Stimulated activated CD8-positive, alpha-beta memory T cell treated with anti-CD3 and anti-CD28 coated beads, Interleukin-15, amount 100 ng/mL, for 24 hours (primary cell): Measurements from ENCODE around the gene SRGAP3.

Experiments used
- DNase-seq: peaks from one replicate; pipeline ENCODE4 v3.0.0-alpha.2; 2020; ENCODE audit warnings: low read depth

Gene SRGAP3

DNA sequence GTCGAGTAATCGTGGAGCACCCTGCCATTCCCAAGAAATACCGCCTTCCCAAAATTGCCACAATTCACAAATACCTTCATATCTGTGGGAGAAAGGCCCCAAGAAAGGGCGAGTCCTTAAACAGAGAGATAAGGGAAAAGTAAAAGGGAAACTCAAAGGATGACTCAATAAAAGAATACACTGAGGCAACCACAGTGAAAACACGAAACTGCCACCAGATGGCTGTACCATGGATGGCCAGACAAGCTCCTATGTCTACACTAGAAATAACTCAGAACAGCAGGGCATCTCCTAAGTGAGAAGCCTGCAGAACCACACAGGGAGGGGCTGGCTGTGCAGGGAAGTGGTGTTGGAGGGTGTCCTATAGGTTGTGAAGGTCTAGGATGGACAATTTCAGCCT, 25.0 kb downstream of the SRGAP3 start:
- no peak for DNase-seq

DNA sequence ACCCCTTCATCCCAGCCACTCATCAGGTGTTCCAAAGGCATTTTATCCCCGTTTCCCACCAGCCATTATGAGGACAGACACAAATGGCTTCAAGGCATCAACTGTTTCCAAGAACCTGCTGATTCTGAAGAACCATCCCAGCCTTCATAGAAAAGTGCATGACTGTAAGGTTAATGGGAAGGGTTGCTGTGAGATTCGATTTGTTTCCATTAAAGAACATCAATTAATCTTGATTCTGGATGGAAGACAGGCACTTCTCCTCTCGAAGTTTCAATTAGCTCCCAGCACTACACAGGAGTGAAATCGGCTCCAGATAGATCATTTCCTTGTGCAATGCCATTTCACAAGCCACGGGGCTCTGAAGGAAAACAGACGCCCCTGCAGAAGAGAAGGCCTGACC, 25.8 kb downstream of the SRGAP3 start:
- no peak for DNase-seq

DNA sequence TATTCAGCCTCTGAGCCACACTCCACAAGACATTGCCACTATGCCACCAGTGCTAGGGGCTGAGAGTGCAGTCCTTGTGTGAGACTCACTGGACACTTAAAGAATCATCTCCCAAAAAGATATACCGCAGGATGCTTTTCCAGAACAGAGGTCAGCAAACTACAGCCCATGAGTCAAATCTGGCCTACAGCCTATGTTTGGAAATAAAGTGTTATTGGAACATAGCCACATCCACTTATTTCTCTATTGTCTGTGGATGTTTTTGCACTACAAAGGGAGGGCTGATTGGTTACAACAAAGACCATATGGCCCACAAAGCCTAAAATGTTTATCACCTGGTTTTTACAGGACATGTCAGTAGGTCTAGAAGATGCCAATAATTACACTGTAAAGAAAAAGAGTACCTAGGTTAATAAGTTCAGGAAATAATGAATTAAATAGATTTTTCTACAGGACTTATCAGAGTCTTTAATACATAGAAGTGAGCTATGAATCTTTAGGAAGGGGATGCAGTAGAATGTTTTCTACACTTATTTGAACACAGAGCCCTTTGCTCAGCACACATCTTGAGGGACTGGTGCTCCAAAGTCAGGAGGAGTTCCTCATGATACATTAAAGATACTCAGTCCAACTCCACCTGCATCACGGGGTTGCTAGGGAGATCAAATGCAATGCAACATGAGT, 26.3 kb downstream of the SRGAP3 start:
- DNase-seq, result no peak

DNA sequence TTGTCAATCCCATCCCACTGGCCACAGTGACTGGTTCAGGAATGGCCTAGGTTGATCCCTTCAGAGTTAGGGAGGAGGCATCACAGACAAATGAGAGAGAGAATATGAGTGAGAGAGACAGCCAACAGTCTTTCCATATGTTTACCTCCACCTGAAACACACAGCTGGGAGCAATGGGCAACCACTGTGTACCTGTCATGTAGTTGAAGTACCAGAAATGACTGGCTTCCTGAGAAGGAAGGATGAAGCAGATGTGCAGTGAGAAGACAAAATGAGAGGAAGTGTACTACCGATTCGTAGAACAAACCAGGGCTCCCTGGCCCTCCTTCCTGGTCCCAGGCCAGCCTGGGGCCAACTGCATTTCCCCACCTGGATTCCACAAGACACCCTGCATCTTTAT, 27.4 kb downstream of the SRGAP3 start:
- no peak for DNase-seq

DNA sequence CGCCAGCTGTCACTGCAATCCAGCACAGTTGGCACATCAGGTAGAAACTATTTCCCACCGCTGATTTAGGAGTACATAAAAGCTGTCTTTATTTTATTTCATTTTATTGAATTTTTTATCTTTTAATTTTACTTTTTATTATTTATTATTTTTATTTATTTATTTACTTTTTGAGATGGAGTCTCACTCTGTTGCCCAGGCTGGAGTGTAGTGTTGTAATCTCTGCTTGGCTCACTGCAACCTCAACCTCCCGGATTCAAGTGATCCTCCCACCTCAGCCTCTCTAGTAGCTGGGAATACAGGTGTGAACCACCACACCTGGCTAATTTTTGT, 31.0 kb downstream of the SRGAP3 start:
- no peak for DNase-seq

DNA sequence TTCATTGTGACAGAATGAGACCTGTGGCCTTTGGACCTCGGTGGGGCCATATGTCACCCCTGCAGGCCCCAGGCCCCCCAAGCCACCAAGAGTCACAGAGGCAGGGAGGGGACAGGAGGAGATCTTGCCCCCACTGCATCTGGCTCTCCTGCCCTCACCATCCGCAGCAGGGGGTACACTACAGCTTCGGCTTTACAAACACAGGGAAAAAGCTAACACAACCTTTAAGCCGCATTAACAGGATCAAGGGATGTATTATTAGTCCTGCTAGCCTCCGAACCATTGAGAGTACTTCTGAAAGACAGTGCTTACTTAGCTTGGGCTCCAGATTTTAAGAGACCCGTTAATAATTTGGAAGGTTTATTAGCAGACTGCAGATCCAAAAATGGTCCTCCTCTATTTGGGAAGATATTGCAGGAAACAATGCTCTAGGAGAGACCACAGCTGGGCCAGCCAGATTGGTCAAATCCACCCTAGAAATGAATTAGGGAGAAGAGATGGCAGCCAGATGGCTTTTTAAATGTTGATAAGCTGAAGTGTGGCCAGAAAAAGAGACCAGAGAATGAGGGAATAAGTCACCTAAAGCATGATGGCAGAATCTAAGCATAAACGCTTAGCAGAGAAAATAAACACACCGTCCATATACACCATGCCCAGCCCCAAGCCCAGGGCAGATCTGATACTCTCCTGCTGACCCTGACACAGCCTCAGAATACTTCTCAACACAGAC, 31.5 kb downstream of the SRGAP3 start:
- no peak for DNase-seq

DNA sequence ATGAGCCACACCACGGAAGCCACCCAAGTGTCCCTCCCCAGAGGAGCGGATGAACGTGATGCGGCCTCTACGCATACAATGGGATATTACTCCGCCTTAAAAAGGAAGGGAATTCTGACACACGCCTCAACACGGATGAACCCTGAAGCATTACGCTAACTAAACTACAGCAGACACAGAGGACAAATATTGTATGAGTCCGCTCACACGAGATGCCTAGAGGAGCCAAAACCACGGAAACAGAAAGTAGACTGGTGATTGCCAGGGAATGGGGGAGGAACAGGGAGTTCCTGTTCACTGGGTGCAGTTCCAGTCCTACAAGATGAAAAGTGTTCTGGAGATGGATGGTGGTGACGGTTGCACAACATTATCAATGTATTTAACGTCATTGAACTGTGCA, 32.7 kb downstream of the SRGAP3 start:
- no peak for DNase-seq

DNA sequence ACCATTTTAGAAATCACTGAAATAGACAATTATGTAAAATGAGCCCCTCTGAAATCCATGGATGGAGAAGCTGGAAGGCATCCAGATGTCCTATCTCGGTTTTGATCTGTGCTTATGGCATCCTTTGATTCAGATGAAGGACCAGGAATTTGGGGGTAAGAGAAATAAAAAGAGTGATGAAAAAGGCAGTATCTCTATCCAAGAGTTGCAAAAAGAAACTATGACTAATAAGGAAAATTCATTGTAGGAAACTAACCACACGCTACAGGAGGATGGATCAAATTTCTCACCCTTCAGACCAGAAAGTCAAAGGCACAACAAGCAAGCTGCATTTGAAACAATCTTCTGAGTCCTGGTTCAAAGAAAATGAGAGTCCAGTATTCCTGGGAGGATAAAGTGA, 34.8 kb downstream of the SRGAP3 start:
- no peak for DNase-seq

DNA sequence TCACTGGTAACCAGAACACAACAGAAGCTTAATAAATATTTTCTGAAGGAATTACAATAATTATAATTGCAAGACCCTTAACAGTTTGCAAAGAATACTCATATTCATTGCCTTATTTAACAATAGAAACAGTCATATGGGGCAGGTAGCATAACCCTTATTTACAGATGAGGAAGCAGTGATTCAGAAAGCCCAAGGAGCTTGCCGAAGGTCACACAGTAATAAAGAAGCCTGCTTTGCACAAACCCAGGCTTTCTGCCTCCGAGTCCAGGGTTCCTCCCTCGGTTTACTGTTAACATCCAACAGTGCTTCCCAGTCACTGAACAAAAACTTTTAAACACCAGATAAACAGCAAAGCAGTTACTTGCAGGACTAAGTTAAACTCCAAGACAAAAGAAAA, 35.3 kb downstream of the SRGAP3 start:
- DNase-seq, result no peak

DNA sequence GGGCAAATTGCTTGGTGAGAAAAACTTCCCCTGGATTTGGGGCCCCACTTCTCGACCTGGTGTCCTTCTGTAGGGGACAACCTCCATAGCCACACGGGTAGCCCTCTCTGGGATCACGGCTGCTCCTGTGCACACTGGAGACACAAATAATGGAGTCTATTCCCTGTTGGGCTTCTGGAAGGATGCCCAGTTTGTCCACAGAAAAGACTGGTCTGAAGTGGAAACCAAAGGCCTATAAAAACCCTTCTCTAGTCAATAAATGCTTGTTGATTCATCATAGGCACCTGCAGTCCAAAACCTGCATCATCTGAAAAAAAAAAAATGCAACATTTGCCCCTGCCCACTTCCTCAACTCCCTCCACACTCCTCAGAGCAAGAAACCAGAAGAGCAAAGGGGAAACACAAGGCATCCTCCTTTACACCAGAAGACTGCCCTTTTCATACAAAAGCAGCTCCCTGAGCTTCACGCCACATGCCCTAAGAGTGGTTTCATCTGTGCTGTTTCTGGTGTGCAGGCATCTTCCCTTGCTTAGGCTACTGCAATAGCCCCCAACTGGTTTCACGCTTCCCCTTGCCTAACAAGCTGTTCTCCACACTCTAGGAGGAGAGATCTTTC, 36.3 kb downstream of the SRGAP3 start:
- no peak for DNase-seq

DNA sequence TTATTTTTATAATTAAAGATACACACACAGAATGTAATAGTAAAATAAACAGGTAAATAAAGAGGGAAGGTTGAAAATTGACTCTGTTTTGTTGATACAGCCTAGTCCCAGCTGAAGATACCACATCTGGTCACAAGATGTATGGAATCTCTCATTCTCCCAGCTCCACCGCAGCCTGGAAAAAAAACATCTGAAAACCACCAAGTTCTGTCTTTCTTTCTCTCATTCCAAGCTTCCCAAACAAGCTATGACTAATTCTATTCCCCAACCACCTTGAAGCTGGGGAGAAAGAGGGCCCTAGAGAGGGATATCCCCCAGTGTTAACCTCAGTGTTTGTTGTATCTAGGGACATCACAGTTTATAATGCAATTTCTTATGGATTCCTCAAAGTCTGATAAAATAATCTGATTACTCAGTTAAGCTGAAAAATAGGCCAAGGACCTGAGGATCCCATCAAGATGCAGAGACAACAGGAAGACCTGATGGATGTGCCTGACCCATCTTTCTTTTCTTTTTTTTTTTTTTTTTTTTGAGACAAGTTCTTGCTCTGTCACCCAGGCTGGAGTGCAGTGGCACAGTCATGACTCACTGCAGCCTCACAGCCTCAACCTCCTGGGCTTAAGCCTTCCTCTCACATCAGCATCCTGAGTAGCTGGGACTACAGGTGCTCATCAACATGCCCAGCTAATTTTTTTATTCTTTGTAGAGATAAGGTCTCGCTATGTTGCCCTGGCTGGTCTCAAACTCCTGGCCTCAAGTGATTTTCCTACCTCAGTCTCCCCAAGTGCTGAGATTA, 38.1 kb downstream of the SRGAP3 start:
- no peak for DNase-seq

DNA sequence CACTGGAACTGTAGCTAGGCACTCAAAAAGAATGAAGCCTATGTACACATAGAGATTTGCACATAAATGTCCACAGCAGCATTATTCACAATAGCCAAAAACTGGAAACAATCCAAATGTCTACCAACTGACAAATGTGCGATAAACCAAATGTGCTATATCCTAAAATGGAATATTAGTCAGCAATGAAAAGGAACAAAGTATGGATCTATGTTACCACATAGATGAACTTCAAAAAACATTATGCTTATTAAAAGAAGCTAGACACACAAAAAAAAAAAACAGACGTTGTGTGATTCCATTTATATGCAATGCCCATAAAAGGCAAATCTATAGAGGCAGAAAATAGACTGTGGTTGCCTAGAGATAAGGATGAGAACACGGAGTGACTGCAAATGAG, 39.7 kb downstream of the SRGAP3 start:
- no peak for DNase-seq

DNA sequence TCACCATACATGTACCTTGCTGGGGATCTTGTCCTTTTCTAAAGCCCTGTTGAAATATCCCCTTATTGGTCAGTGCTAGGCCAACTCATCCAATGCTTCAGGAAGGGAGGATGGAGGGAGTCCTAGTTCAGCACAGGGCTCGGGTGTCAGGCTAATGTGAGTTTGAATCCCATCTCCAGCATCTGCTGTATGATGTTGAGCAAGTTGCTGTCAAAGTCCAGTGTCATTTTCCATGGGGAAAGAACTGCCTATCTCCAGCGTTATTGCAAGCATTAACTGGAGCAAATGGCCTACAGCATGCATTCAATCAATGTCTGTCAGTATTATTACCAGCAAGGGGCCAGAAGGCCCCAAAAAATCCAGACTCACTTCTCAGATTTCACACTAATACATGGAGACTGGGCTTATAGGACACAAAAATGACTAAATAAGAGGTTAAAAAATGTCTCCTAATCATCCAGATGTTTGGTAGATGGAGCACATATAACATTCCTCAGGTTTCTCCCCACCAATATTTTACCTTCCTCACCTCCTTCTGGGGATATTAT, 40.8 kb downstream of the SRGAP3 start:
- DNase-seq, result no peak

DNA sequence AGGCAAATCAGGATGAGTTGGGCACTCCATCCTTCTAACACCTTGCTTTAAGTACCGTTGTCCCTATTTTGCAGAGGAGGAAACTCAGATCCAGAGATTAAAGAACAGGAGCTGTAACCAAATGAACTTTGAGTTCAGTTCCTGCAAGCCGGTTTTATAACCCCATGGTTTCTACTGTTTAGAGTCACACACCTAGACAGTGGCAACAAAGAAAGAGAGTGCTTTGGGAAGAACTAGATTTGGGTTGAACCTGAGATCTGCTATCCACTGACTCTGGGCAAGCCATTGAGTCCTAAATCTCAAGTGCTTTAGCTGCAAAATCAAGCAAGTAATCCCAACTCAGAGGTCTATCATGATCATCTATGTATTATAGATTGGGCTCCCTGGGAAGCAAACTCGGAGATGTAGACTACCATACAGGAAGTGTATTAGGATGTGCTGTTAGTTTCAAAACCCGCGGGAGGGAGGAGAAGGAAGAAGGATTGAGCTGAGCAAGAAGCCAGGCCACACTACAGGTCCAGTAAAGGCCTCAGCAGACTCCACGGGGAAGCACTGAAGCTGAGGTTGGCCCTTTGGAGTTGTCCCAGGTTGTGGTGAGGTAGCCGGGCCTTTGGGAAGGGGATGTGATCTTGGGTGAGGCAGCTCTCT, 42.2 kb downstream of the SRGAP3 start:
- DNase-seq, result no peak

DNA sequence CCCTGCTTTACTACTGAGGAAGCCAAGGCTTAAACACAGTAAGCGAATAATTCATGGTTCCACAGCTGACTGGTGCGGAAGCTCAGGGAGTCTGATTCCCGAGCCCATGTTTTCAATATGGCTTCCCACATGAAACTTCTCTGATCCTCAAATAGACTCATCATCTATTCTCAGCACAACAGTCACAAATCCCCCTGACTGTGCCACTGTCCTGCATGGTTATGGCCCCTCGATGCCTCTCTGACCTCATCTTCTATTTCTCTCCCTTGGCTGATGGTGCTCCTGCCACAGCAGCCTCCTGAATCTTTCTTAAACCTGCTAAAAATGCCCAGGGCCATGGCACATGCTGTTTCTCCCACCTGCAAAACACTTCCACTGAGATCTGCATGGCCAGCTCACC, 43.2 kb downstream of the SRGAP3 start:
- DNase-seq, result no peak

DNA sequence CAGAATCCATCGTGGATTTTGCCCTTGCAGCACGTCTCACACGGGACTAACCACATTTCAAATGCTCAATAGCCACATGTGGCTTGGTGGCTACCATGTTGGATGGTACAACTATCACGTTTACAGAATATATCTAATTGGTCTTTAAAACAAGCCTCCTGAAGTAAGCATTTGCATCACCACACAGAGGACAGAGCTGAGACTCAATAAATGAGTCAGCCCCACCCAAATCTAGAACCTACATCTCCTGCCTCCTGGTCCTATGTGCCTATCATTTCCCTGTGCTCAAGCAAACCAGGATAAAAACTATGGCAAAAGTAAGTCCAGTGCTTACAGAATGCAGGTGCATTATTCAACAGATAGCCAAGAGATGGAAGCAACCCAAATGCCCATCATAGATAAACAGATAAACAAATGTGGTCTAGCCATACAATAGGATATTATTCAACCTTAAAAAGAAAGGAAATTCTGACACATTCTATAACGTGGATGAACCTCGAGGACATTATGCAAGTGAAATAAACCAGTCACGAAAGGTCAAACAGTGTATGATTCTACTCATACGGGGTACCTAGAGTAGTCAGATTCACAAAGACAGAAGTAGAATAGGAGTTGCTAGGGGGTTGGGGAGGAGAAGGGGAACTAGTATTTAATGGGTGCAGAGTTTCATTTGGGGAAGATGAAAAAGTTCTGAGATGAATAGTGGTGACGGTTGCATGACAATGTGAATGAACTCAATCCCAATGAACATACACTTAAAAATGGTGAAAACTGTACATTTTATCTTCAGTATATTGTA, 43.9 kb downstream of the SRGAP3 start:
- DNase-seq, result no peak

DNA sequence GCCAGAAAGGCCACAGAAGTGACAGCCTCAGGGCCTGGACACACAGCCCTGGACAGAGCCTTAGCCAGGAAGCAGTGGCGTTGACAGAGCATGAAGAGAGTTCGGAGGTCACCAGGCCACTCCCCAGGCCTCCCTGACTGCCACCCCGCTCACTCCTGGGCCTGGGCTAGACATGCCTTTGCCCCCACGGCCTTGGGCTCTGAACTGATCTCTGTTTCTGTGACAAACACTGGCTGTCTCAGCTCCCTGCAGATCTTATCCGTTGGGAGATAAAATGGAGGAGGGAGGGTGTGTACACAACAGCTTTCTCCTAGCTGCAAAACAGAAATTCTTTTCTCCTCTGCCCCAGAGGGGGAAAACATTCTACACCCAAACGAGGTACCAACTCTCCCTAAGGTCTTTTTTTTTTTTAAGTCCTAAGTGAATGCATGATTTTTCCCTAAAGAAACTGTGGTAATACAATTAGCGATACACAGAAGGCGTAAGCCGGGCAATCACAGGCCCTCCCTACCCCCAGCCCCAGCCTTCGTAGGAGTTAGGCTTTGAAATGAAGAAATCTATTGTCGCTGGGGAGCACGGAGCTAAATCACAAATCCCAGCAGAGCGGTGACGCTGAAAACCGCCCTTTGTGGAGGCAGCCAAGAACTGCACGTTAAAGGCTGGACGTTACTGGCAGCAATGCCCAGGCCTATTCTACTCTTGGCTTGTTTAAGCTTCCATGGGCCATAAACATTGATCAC, 45.0 kb downstream of the SRGAP3 start:
- no peak for DNase-seq

DNA sequence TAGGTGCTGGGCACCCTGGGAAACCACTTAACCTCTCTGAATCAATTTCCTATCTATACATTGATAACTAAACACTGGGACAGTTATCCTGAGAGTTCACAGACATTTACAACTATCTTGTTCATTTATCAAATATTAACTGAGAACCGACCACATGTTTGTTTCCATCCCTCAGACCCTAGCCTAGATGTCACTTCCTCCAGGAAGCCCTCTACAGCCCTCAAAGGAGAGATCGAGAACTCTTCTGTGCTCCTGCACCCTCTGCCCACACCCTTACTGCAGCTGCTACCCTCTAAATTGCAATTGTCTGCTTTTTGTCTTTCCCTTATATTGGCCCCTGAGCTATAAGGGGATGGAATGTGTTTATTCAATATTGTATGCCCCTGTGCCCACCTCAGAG, 46.1 kb downstream of the SRGAP3 start:
- no peak for DNase-seq

DNA sequence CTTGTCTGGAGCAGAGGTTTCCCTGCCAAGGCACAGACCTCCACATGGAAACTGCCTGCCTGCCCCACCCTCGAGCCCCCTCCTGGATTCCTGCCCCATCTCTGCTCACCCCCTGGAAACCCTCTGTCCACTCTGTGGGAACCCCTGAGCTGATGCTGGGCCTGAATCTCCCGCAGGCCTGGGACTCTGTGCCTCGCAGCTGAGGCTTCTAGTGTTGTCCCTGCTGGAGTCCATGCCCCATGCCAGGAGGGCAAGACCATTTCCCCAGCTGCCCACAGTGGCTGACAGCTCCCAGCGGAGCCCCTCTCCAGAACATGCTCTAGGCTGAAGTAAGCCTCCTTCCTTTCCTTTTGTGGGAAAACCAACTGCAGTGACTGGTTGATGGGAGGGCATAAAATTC, 46.9 kb downstream of the SRGAP3 start:
- no peak for DNase-seq

DNA sequence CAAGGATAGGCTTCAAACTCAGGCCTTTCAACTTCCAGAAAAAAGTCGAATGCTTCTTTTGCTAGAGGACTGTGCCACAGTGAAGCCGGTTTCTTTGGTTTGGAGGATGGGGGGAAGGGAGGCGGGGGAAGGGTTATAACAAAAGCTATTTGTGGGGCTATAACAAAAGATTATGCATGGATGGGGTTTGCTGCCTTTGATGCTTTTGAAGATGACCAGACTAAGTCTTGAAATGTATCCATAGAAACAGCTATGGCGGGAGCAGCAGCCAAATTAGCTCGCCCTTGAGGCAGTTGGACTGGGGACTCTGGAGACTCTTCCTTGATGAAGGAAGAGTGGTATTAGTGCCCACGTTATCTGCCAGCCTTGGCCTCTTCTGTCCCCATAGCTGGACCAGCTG, 47.5 kb downstream of the SRGAP3 start:
- DNase-seq, result no peak

DNA sequence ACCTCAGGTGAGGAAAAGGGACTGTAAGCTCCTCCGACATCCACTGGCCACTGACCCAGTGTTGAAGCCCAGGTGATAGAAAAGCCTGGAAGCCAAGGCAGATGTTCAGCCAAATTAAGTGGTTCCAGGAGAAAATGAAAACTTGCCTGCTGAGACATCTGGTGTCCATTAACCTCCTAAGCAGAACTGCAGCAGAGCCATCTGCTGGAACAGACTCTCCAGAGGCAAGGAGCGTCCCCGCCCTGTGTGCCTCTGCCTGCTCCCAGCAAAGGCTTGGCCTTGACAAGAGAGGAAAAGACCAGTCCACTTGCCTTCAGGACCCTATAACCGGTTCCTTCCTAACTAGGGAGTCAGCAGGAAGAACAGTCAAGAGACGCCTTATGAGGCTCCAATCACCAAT, 48.2 kb downstream of the SRGAP3 start:
- no peak for DNase-seq
